HepG2 (cell line): ENCODE data around the gene TRIM2. TPM values are rescaled to one million over a fixed set of nuclear protein-coding genes. Genes with fewer than 3 reads are reported as not detected.

Experiments
- ATAC-seq: fragments of 200-7000 bp; cut with Tn5 transposase; 3 replicates; pipeline ENCODE4 v1.9.1; 2020; ENCODE audit warnings: mild to moderate bottlenecking, moderate library complexity
- BruUV-seq: library from RNA; stranded (reverse); fragments of 400-500 nt; replicated peaks from 2 replicates; lab custom pipeline; 2021; lab: Mats Ljungman, UMichigan
- CTCF ChIA-PET: fragments of 300-600 bp; formaldehyde crosslinking; extraction: SDS; loops from one replicate; lab custom pipeline; 2021; ENCODE audit warnings: low total read pairs, inconsistent platforms, low intra/inter-chr PET ratio; lab: Yijun Ruan, JAX
- POLR2A ChIA-PET: fragments of 350-600 bp; sonication (Branson Sonifier 250); formaldehyde crosslinking; loops from one replicate; lab custom pipeline; 2020; ENCODE audit warnings: antibody characterized with exemption, inconsistent platforms; lab: Yijun Ruan, JAX
- DNase-seq: peaks from one replicate; pipeline ENCODE4 v3.0.0-alpha.2; 2015; ENCODE audit warnings: low spot score
- FAIRE-seq: peaks from 3 replicates; lab custom pipeline; 2011; peaks lifted over from hg19 to GRCh38; lab: Jason Lieb, UNC
- H2AFZ ChIP-seq: one replicate; pipeline ENCODE4 v1.6.1; 2011; ENCODE audit warnings: low read length, inconsistent platforms
- H3K27ac ChIP-seq: fragments of 300-600 bp; 3 replicates; pipeline ENCODE4 v1.8.0; 2011; ENCODE audit warnings: mixed run types, mild to moderate bottlenecking, mixed read lengths, low read length, inconsistent platforms; ENCODE audit not compliant: insufficient read depth; ENCODE audit errors: extremely low read length
- H3K27me3 ChIP-seq, 2 experiments: fragments of 200-600 bp in 1 of 2; 2 replicates in 1 of 2; 3 replicates in 1 of 2; pipeline versions ENCODE4 v1.6.0 to v1.8.0; 2011; ENCODE audit warnings: low read length in 2 of 2, mild to moderate bottlenecking in 2 of 2, moderate library complexity in 2 of 2, inconsistent platforms in 1 of 2; ENCODE audit not compliant: insufficient read depth in 2 of 2, control insufficient read depth in 1 of 2
- H3K36me3 ChIP-seq, 2 experiments: fragments of 200-600 bp in 1 of 2; replicated peaks in 1 of 2; 2 replicates in 1 of 2; 3 replicates in 1 of 2; pipeline versions ENCODE4 v1.5.1 to v1.8.0; 2011; ENCODE audit warnings: low read length in 2 of 2, inconsistent platforms in 1 of 2; ENCODE audit not compliant: insufficient read depth in 2 of 2, control insufficient read depth in 1 of 2
- H3K4me1 ChIP-seq: 2 replicates; pipeline ENCODE4 v1.5.1; 2012; ENCODE audit warnings: low read length, inconsistent platforms; ENCODE audit not compliant: insufficient read depth
- H3K4me2 ChIP-seq: 2 replicates; pipeline ENCODE4 v1.6.0; 2011; ENCODE audit warnings: low read depth, low read length, inconsistent platforms
- H3K4me3 ChIP-seq, 3 experiments: fragments of 200-600 bp in 1 of 3; sonication (generic), shearing (Covaris generic) in 1 of 3; replicated peaks in 1 of 3; 2 replicates each; pipeline ENCODE4 v1.5.1; 2011 to 2016; ENCODE audit warnings: low read length in 3 of 3, inconsistent platforms in 2 of 3, low read depth in 2 of 3, mild to moderate bottlenecking in 2 of 3, control low read depth in 1 of 3, mixed read lengths in 1 of 3; ENCODE audit not compliant: insufficient read depth in 1 of 3
- H3K79me2 ChIP-seq: one replicate; pipeline ENCODE4 v1.6.1; 2011; ENCODE audit warnings: low read length, inconsistent platforms; ENCODE audit not compliant: insufficient read depth
- H3K9ac ChIP-seq: 2 replicates; pipeline ENCODE4 v1.6.0; 2011; ENCODE audit warnings: mild to moderate bottlenecking, low read depth, low read length, inconsistent platforms; ENCODE audit not compliant: insufficient read depth
- H3K9me3 ChIP-seq: 2 replicates; pipeline ENCODE4 v1.5.1; 2012; ENCODE audit warnings: mild to moderate bottlenecking, low read length
- H4K20me1 ChIP-seq: 2 replicates; pipeline ENCODE4 v1.6.0; 2011; ENCODE audit warnings: inconsistent platforms, mild to moderate bottlenecking, low read length, moderate library complexity; ENCODE audit not compliant: insufficient read depth
- FOSL2 ChIP-seq: sonication (generic); formaldehyde crosslinking; IDR thresholded peaks from 2 replicates; pipeline ENCODE4 v1.4.0; 2020; ENCODE audit warnings: missing genetic modification reagents
- HHEX ChIP-seq: IDR thresholded peaks from 2 replicates; pipeline ENCODE4 v1.6.1; 2016; ENCODE audit warnings: control low read depth
- NAIF1 ChIP-seq: sonication (generic); formaldehyde crosslinking; IDR thresholded peaks from 2 replicates; pipeline ENCODE4 v1.5.0; 2020; ENCODE audit warnings: mild to moderate bottlenecking, missing genetic modification reagents, borderline replicate concordance
- NFIC ChIP-seq: IDR thresholded peaks from 2 replicates; pipeline ENCODE4 v1.6.1; 2012; ENCODE audit warnings: mild to moderate bottlenecking, low read length, inconsistent platforms
- PCBP2 ChIP-seq: fragments of 200-400 bp; formaldehyde crosslinking; optimal IDR thresholded peaks from 2 replicates; pipeline ENCODE3; 2018; ENCODE audit warnings: low read length, low read depth; ENCODE audit not compliant: poor library complexity, severe bottlenecking
- REPIN1 ChIP-seq: sonication (generic); formaldehyde crosslinking; IDR thresholded peaks from 2 replicates; pipeline ENCODE4 v1.8.0; 2022; ENCODE audit warnings: missing genetic modification reagents, low read depth, mild to moderate bottlenecking, borderline replicate concordance
- SMARCE1 ChIP-seq: fragments of 450-650 bp; IDR thresholded peaks from 2 replicates; pipeline ENCODE4 v1.6.1; 2017; ENCODE audit warnings: borderline replicate concordance
- SNAI1 ChIP-seq: sonication (generic); formaldehyde crosslinking; IDR thresholded peaks from 2 replicates; pipeline ENCODE4 v1.5.0; 2020; ENCODE audit warnings: mild to moderate bottlenecking, missing genetic modification reagents, borderline replicate concordance
- ZNF136 ChIP-seq: sonication (generic); formaldehyde crosslinking; IDR thresholded peaks from 2 replicates; pipeline ENCODE4 v1.8.1; 2022; ENCODE audit warnings: low read depth, mild to moderate bottlenecking, moderate library complexity, missing genetic modification reagents
- ZNF605 ChIP-seq: sonication (generic); formaldehyde crosslinking; IDR thresholded peaks from 2 replicates; pipeline ENCODE4 v1.8.0; 2022; ENCODE audit warnings: mild to moderate bottlenecking, missing genetic modification reagents
- ZNF616 ChIP-seq: sonication (generic); formaldehyde crosslinking; IDR thresholded peaks from 2 replicates; pipeline ENCODE4 v1.5.0; 2020; ENCODE audit warnings: low read depth, mild to moderate bottlenecking, missing genetic modification reagents
- ZNF7 ChIP-seq: IDR thresholded peaks from 2 replicates; pipeline ENCODE4 v1.6.1; 2016; ENCODE audit warnings: missing biosample characterization, missing genetic modification reagents
- ZNF724P ChIP-seq: sonication (generic); formaldehyde crosslinking; IDR thresholded peaks from 2 replicates; pipeline ENCODE4 v1.8.0; 2022; ENCODE audit warnings: missing genetic modification reagents, borderline replicate concordance
- WGBS: methylation state at CpG from one replicate; pipeline ENCODE4 v1.1.6; 2017; ENCODE audit warnings: low lambda C conversion rate; 5-methylcytosine and 5-hydroxymethylcytosine counted together
- in situ Hi-C: cut with HindIII; loops from 2 replicates; pipeline ENCODE4 v1.10.0; 2017; ENCODE audit warnings: low pct_unique_long_range_greater_than_20kb; ENCODE audit not compliant: extremely low pct_ligation_motif_present
- intact Hi-C: fragments of 100-400 bp; cut with micrococcal nuclease; formaldehyde crosslinking; loops from one replicate; pipeline ENCODE4 v1.10.0; 2022; ENCODE audit not compliant: unreplicated experiment
- polyA plus RNA-seq, 8 experiments: library from polyadenylated mRNA; depleted of rRNA in 3 of 8; stranded (reverse) in 7 of 8; unstranded in 1 of 8; fragments of >200 nt; fragmentation: Illumina TruSeq in 4 of 8; extraction: Trizol in 4 of 8; gene quantifications; 2 replicates each; pipeline versions ENCODE4 v1.2.1 to v1.2.3, GENCODE V29; 2011 to 2016; ENCODE audit warnings: low read depth in 4 of 8, missing spikeins in 1 of 8, mixed read lengths in 1 of 8; ENCODE audit not compliant: insufficient read depth in 1 of 8
- total RNA-seq, 5 experiments: library from RNA; depleted of rRNA; stranded (reverse); fragments of >200 nt; fragmentation: Illumina TruSeq; extraction: Trizol; gene quantifications; 2 replicates each; pipeline ENCODE4 v1.2.3, GENCODE V29; 2016; ENCODE audit warnings: low read depth in 1 of 5
- TF ChIP-seq, protein P1 (sequence below): sonication (generic); formaldehyde crosslinking; conservative IDR thresholded peaks from 2 replicates; pipeline ENCODE4 v1.4.0; 2020; ENCODE audit warnings: missing genetic modification reagents
- TF ChIP-seq, protein P2 (sequence below): sonication (generic); formaldehyde crosslinking; IDR thresholded peaks from one replicate; pipeline ENCODE4 v1.5.1; 2020; ENCODE audit warnings: mild to moderate bottlenecking, missing genetic modification reagents; ENCODE audit errors: not compliant biosample characterization

The TRIM2 gene
- total and polyA plus RNA-seq, 2 of the 13 experiments (the other 11 are each of a cell fraction or from before 2014, with no cell fraction given), result 2.1 to 4.2 TPM

DNA sequence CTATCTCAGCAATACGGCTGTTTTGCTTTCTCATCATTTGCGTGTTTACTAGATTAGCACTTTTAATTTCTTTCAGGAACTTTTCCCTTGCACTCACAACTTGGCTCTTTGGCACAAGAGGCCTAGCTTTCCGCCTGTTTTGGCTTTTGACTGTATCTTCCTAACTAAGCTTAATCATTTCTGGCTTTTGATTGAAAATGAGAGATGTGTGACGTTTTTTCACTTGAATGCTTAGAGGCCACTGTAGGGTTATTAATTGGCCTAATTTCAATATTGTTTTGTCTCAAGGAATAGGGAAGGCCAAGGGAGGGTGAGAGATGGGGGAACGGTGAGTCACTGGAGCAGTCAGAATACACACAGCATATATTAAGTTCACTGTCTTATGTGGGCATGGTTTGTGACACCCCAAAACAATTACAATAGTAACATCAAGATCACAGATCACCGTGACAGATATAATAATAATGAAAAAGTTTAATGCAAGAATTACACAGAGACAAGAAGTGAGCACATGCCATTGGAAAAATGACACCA lies 167.5 kb downstream of the TRIM2 start:
- Histone ChIP-seq H3K9ac (no peak overlapping the region), H3K4me2 (no peak overlapping the region), H4K20me1 (no peaks in the 10 kb centered on the region), H3K27me3 (no peaks in the 10 kb centered on the region), H3K79me2 (no peaks in the 10 kb centered on the region), H3K27ac (no peak overlapping the region), H3K4me1 (peaks cover 8% of the 10 kb centered on the region; the same call in 1 of the 2 replicates), H3K36me3 (peaks cover 1 to 8% of the 10 kb centered on the region in 2 experiments; a peak in 3 of 5 replicates), H3K4me3 (no peak overlapping the region), H3K9me3 (no peaks in the 10 kb centered on the region), H2AFZ (no peak overlapping the region)
- ATAC-seq, result no peak
- ChIA-PET POLR2A (no interaction called here), CTCF (no interaction called here)
- DNase-seq, result no peak
- no TSS peak for BruUV-seq
- FAIRE-seq, result no peak
- WGBS, result 97% methylated on average over 6 of the region's 6 CpGs
- in situ Hi-C loops, result no loop called here
- intact Hi-C loops, result no loop called here
- TF ChIP-seq, protein P1, sequence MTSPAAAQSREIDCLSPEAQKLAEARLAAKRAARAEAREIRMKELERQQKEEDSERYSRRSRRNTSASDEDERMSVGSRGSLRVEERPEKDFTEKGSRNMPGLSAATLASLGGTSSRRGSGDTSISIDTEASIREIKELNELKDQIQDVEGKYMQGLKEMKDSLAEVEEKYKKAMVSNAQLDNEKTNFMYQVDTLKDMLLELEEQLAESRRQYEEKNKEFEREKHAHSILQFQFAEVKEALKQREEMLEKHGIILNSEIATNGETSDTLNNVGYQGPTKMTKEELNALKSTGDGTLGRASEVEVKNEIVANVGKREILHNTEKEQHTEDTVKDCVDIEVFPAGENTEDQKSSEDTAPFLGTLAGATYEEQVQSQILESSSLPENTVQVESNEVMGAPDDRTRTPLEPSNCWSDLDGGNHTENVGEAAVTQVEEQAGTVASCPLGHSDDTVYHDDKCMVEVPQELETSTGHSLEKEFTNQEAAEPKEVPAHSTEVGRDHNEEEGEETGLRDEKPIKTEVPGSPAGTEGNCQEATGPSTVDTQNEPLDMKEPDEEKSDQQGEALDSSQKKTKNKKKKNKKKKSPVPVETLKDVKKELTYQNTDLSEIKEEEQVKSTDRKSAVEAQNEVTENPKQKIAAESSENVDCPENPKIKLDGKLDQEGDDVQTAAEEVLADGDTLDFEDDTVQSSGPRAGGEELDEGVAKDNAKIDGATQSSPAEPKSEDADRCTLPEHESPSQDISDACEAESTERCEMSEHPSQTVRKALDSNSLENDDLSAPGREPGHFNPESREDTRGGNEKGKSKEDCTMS (CRISPR knock-in tag), result no peak
- TF ChIP-seq NAIF1 (CRISPR knock-in tag) (no peak), ZNF7 (no peak), PCBP2 (no peak), ZNF605 (CRISPR knock-in tag) (no peak), SNAI1 (CRISPR knock-in tag) (no peak), HHEX (CRISPR knock-in tag) (no peak), SMARCE1 (no peak), FOSL2 (no peak), ZNF724P (CRISPR knock-in tag) (no peak), REPIN1 (CRISPR knock-in tag) (no peak), ZNF616 (CRISPR knock-in tag) (no peak), NFIC (no peak), ZNF136 (no peak)
- TF ChIP-seq, protein P2, sequence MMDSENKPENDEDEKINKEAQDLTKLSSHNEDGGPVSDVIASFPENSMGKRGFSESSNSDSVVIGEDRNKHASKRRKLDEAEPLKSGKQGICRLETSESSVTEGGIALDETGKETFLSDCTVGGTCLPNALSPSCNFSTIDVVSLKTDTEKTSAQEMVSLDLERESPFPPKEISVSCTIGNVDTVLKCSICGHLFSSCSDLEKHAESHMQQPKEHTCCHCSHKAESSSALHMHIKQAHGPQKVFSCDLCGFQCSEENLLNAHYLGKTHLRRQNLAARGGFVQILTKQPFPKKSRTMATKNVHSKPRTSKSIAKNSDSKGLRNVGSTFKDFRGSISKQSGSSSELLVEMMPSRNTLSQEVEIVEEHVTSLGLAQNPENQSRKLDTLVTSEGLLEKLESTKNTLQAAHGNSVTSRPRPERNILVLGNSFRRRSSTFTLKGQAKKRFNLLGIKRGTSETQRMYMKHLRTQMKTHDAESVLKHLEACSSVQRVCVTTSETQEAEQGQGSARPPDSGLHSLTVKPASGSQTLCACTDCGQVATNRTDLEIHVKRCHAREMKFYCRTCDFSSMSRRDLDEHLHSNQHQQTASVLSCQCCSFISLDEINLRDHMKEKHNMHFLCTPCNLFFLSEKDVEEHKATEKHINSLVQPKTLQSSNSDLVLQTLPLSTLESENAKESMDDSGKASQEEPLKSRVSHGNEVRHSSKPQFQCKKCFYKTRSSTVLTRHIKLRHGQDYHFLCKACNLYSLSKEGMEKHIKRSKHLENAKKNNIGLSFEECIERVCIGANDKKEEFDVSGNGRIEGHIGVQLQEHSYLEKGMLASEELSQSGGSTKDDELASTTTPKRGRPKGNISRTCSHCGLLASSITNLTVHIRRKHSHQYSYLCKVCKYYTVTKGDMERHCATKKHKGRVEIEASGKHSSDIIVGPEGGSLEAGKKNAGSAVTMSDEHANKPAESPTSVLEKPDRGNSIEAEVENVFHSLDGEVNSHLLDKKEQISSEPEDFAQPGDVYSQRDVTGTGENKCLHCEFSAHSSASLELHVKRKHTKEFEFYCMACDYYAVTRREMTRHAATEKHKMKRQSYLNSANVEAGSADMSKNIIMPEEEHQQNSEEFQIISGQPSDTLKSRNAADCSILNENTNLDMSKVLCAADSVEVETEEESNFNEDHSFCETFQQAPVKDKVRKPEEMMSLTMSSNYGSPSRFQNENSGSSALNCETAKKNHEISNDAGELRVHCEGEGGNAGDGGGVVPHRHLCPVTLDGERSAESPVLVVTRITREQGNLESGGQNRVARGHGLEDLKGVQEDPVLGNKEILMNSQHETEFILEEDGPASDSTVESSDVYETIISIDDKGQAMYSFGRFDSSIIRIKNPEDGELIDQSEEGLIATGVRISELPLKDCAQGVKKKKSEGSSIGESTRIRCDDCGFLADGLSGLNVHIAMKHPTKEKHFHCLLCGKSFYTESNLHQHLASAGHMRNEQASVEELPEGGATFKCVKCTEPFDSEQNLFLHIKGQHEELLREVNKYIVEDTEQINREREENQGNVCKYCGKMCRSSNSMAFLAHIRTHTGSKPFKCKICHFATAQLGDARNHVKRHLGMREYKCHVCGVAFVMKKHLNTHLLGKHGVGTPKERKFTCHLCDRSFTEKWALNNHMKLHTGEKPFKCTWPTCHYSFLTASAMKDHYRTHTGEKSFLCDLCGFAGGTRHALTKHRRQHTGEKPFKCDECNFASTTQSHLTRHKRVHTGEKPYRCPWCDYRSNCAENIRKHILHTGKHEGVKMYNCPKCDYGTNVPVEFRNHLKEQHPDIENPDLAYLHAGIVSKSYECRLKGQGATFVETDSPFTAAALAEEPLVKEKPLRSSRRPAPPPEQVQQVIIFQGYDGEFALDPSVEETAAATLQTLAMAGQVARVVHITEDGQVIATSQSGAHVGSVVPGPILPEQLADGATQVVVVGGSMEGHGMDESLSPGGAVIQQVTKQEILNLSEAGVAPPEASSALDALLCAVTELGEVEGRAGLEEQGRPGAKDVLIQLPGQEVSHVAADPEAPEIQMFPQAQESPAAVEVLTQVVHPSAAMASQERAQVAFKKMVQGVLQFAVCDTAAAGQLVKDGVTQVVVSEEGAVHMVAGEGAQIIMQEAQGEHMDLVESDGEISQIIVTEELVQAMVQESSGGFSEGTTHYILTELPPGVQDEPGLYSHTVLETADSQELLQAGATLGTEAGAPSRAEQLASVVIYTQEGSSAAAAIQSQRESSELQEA (CRISPR knock-in tag), result no peak
